Epithelial cell of proximal tubule (primary cell): Measurements from ENCODE around the gene IL18R1. TPM values are rescaled to one million over a fixed set of nuclear protein-coding genes. Genes with fewer than 3 reads are reported as not detected.

ENCODE experiments used
- DNase-seq: peaks from one replicate; pipeline ENCODE4 v3.0.0-alpha.2; 2011; ENCODE audit warnings: low read depth
- H3K4me3 ChIP-seq: 2 replicates; pipeline ENCODE4 v1.5.1; 2011; ENCODE audit warnings: low read depth, mild to moderate bottlenecking, low read length
- CTCF ChIP-seq: conservative IDR thresholded peaks from 2 replicates; pipeline ENCODE4 v1.5.1; 2012; ENCODE audit warnings: low read depth, mild to moderate bottlenecking, low read length
- total RNA-seq: library from RNA; depleted of rRNA; stranded (reverse); fragments of >200 nt; gene quantifications from 2 replicates; pipeline ENCODE4 v1.2.3, GENCODE V29; 2015

IL18R1 gene
- total RNA-seq, 1 donor from 2014 or later: 0.12 TPM

- no peak for DNase-seq
- no peak for TF ChIP-seq CTCF
- H3K4me3 ChIP-seq: no peak overlapping the region
These were observed 19.7 kb upstream of the IL18R1 start for GRCh38 chr2:102335871-102336366.

- no peak overlapping the region for H3K4me3 ChIP-seq
- DNase-seq: peak; percentile 18
- no peak for TF ChIP-seq CTCF
These were observed 19.1 kb upstream of the IL18R1 start for GRCh38 chr2:102336502-102336945.

DNA sequence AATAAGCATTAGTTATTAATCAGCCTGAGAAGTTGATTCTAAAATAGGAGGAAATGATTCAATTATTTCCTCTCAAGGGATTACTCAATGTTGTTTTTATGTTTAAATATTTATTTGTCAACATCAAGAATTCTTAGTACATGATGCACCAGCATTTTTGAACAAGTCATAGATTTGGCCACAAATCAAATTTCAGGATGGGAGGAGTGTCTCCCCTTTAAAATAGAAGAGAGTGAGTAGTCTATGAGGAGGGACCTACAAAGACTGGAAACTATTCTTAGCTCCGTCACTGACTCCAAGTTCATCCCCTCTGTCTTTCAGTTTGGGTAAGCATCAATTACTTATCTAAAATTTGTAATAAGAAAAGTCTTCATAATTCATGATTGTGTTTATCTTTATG, 18.6 kb upstream of the IL18R1 start:
- peak; percentile 20 for DNase-seq
- no peak for TF ChIP-seq CTCF
- no peak overlapping the region for H3K4me3 ChIP-seq

GRCh38 chr2:102337481-102338386, 17.9 kb upstream of the IL18R1 start:
- no peak for DNase-seq
- no peak for TF ChIP-seq CTCF

GRCh38 chr2:102340778-102341177, 14.8 kb upstream of the IL18R1 start:
- TF ChIP-seq CTCF: no peak
- DNase-seq: no peak
- no peak overlapping the region for H3K4me3 ChIP-seq

More at GRCh38 chr2:102337481-102338386, 17.9 kb upstream of the IL18R1 start:
- no peak overlapping the region for H3K4me3 ChIP-seq

DNA sequence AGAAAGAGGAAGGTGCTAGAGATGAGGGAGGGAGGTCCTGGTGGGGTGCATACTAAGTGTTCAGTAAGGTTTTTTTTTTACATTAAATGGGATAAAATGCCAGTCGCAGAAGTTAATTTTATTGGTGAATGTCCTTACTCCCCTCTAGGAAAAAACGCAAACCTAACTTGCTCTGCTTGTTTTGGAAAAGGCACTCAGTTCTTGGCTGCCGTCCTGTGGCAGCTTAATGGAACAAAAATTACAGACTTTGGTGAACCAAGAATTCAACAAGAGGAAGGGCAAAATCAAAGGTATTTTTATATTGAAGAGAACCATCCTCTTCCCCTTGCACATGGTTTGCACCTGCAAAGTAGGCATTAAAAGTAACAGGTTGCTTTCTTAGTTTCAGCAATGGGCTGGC, 12.7 kb upstream of the IL18R1 start:
- no peak for DNase-seq

More for the DNA sequence above, 12.7 kb upstream of the IL18R1 start:
- peak; percentile 7 for TF ChIP-seq CTCF
- H3K4me3 ChIP-seq: no peak overlapping the region
